Progenitor cell of endocrine pancreas (in vitro differentiated cells): ENCODE data around the gene CDH23. TPM values are rescaled to one million over a fixed set of nuclear protein-coding genes. Genes with fewer than 3 reads are reported as not detected.

Experiments used
- DNase-seq: peaks from one replicate; pipeline ENCODE4 v3.0.0; 2021; ENCODE audit warnings: low spot score; ENCODE audit not compliant: unreplicated experiment
- H3K27ac Mint-ChIP-seq: 2 replicates; pipeline ENCODE4 v1.8.0; 2021; ENCODE audit warnings: mild to moderate bottlenecking, moderate library complexity, mixed read lengths
- H3K27me3 Mint-ChIP-seq: 2 replicates; pipeline ENCODE4 v1.8.0; 2021; ENCODE audit warnings: mixed read lengths
- H3K36me3 Mint-ChIP-seq: 2 replicates; pipeline ENCODE4 v1.8.0; 2022; ENCODE audit warnings: mixed read lengths; ENCODE audit not compliant: insufficient read depth
- H3K4me1 Mint-ChIP-seq: 2 replicates; pipeline ENCODE4 v1.8.0; 2021; ENCODE audit warnings: low read depth, mixed read lengths
- H3K4me3 Mint-ChIP-seq: 2 replicates; pipeline ENCODE4 v1.8.0; 2021; ENCODE audit warnings: low read depth, mild to moderate bottlenecking, moderate library complexity, mixed read lengths
- H3K9me3 Mint-ChIP-seq: 2 replicates; pipeline ENCODE4 v1.8.0; 2021; ENCODE audit warnings: low read depth, mixed read lengths
- CTCF ChIP-seq: fragments of 200-600 bp; sonication (generic); IDR thresholded peaks from one replicate; pipeline ENCODE4 v1.5.0; 2021; ENCODE audit warnings: antibody characterized with exemption, mild to moderate bottlenecking; ENCODE audit not compliant: unreplicated experiment
- total RNA-seq: library from RNA; stranded (reverse); gene quantifications from 2 replicates; pipeline ENCODE4 v1.2.1, GENCODE V29; 2021

CDH23 gene
- total RNA-seq, 1 donor from 2014 or later, result 0.43 TPM

- peaks cover 18% of the 10 kb centered on the region for H3K27me3 Mint-ChIP-seq
- H3K36me3 Mint-ChIP-seq, result no peaks in the 10 kb centered on the region
- H3K4me3 Mint-ChIP-seq, result no peak overlapping the region
- no peak for TF ChIP-seq CTCF
- no peak for DNase-seq
- no peaks in the 10 kb centered on the region for H3K9me3 Mint-ChIP-seq
- no peak overlapping the region for H3K27ac Mint-ChIP-seq
- no peaks in the 10 kb centered on the region for H3K4me1 Mint-ChIP-seq
These were observed 317.3 kb downstream of the CDH23 start for GRCh38 chr10:71714031-71714410.

GRCh38 chr10:71714592-71714991 lies 317.9 kb downstream of the CDH23 start:
- Mint-ChIP-seq H3K4me1 (no peaks in the 10 kb centered on the region), H3K27me3 (peaks cover 14% of the 10 kb centered on the region), H3K4me3 (no peak overlapping the region), H3K36me3 (no peaks in the 10 kb centered on the region), H3K27ac (no peak overlapping the region), H3K9me3 (no peaks in the 10 kb centered on the region)
- no peak for TF ChIP-seq CTCF
- DNase-seq, result no peak

GRCh38 chr10:71715026-71715425 lies 318.3 kb downstream of the CDH23 start:
- Mint-ChIP-seq H3K9me3 (no peaks in the 10 kb centered on the region), H3K27me3 (peaks cover 10% of the 10 kb centered on the region), H3K4me1 (no peaks in the 10 kb centered on the region), H3K36me3 (no peaks in the 10 kb centered on the region), H3K27ac (no peak overlapping the region), H3K4me3 (no peak overlapping the region)
- no peak for DNase-seq
- no peak for TF ChIP-seq CTCF

- no peaks in the 10 kb centered on the region for H3K4me1 Mint-ChIP-seq
- H3K27ac Mint-ChIP-seq, result no peak overlapping the region
- peaks cover 15% of the 10 kb centered on the region for H3K27me3 Mint-ChIP-seq
- no peaks in the 10 kb centered on the region for H3K36me3 Mint-ChIP-seq
- no peak for TF ChIP-seq CTCF
- no peak for DNase-seq
- no peak overlapping the region for H3K4me3 Mint-ChIP-seq
- no peaks in the 10 kb centered on the region for H3K9me3 Mint-ChIP-seq
These were observed 319.1 kb downstream of the CDH23 start for GRCh38 chr10:71715860-71716259.

GRCh38 chr10:71716426-71716825 lies 319.7 kb downstream of the CDH23 start:
- no peak for DNase-seq
- Mint-ChIP-seq H3K27me3 (peaks cover 21% of the 10 kb centered on the region), H3K27ac (no peak overlapping the region), H3K4me3 (no peak overlapping the region), H3K4me1 (no peaks in the 10 kb centered on the region), H3K9me3 (no peaks in the 10 kb centered on the region), H3K36me3 (no peaks in the 10 kb centered on the region)
- TF ChIP-seq CTCF, result no peak
